ENCODE measurements around the gene OTOG.
"Not testable (repeated sequence)": the region's sequence is repeated elsewhere in the genome, so short reads cannot be mapped to it uniquely, and the experiment has no call there.

The OTOG gene

DNA sequence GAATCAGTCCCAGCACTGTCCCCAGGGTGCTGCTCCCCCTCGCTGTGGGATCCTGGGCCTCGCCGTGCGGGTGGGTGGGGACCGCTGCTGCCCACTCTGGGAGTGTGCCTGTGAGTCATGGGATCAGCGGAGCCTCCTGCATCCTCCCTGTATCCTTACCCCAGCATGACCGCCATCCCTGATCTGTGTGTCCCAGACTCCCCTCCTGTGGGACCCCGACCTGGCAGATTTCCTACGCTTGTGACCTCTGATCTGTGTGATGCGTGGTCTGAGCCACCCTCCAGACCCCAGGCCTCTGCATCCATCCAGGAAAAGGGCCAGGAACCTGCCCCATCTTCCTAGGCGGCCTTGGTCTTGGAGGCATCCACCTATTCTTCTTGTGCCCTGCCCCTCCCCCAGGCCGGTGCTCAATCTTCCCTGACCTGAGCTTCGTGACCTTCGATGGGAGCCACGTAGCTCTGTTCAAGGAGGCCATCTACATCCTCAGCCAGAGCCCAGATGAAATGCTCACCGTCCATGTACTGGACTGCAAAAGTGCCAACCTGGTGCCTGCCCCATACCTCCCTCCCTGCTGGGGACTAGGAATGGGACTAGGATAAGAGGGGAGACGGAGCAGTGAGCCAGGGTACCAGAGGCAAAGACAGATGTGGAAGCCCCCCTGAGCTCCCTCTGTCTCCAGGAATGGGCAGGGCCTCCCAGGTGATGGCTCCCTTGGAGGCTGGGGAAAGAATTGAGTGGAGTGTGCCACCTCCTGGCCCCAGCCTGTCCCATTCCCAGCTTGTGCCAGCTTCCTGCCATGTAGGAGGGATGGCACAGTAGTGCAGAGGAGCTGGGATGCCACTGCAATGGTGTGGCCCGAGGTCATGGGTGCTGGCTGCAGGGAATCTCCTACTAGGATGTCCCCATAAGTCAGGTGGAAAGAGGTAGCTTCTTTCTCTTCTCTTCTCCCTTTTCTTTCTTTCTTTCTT, 65.4 kb downstream of the OTOG start:
- no peak for FAIRE-seq

GRCh38 chr11:17613428-17613962, 66.4 kb downstream of the OTOG start:
- FAIRE-seq = no peak
- no peak for DNase-seq (ENCODE audit: insufficient read length, low spot score)

More for the DNA sequence above, 65.4 kb downstream of the OTOG start:
- DNase-seq (ENCODE audit: insufficient read length, low spot score) = no peak

DNA sequence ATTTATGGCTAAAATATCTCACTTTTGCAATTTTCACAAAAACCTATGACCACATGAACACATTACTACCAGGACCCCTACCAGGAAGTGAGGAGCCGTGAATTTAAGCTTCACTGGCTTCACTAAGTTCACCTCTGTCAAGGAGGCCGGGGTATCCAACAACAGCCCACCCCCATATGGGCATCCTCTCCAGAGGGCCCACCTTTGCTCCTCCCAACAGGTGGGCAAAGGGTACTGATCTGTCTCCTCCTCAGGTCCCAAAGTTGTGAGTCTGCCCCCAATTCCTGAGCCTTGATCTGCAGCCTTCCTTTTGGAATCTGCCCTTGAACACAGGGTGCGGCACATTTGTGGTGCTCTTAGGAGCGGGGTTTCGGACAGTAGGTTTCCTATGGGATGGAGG, 66.9 kb downstream of the OTOG start:
- DNase-seq (ENCODE audit: insufficient read length, low spot score) (no peak), FAIRE-seq (no peak)

DNA sequence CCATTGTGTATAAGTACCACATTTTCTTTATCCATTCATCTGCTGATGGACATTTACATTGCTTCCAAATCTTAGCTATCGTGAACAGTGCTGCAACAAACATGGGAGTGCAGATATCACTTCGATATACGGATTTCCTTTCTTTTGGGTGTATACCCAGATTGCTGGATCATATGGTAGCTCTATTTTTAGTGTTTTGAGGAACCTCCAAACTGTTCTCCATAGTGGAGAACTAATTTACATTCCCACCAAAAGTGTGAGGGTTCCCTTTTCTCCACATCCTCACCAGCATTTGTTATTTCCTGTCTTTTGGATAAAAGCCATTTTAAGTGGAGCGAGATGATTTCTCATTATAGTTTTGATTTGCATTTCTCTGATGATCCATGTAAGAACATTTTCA, 75.7 kb downstream of the OTOG start:
- not testable (repeated sequence) for DNase-seq (ENCODE audit: insufficient read length, low spot score); FAIRE-seq

- FAIRE-seq (no peak), DNase-seq (ENCODE audit: insufficient read length, low spot score) (no peak)
These were observed 82.1 kb downstream of the OTOG start for GRCh38 chr11:17629113-17629512.

- DNase-seq (ENCODE audit: insufficient read length, low spot score) (no peak), FAIRE-seq (no peak)
These were observed 83.9 kb downstream of the OTOG start for GRCh38 chr11:17630936-17631335.

DNA sequence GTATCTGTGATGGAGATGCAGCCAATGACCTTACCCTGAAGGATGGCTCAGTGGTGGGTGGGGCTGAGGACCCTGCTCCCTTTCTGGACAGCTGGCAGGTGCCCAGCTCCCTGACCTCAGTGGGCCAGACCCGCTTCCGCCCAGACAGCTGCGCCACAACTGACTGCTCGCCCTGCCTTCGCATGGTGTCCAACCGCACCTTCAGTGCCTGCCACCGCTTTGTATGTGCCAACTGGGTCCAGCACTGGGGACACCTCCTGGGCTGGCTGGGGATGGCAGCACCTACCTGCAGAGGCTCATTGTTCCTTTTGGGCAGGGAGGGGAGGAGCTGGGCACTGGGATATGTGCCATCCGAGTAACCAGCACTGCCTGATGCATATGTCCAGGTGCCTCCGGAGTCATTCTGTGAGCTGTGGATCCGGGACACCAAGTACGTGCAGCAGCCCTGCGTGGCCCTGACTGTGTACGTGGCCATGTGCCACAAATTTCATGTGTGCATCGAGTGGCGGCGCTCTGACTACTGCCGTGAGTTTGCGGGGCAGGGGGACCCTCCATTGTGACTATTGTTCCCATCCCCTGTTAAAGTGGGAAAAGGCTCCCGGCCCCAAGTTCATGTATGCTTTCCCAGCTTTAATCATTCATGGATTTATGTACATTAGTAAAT, 84.8 kb downstream of the OTOG start:
- DNase-seq (ENCODE audit: insufficient read length, low spot score) (no peak), FAIRE-seq (no peak)

- FAIRE-seq (no peak), DNase-seq (ENCODE audit: insufficient read length, low spot score) (no peak)
These were observed 86.4 kb downstream of the OTOG start for GRCh38 chr11:17633279-17633986.

DNA sequence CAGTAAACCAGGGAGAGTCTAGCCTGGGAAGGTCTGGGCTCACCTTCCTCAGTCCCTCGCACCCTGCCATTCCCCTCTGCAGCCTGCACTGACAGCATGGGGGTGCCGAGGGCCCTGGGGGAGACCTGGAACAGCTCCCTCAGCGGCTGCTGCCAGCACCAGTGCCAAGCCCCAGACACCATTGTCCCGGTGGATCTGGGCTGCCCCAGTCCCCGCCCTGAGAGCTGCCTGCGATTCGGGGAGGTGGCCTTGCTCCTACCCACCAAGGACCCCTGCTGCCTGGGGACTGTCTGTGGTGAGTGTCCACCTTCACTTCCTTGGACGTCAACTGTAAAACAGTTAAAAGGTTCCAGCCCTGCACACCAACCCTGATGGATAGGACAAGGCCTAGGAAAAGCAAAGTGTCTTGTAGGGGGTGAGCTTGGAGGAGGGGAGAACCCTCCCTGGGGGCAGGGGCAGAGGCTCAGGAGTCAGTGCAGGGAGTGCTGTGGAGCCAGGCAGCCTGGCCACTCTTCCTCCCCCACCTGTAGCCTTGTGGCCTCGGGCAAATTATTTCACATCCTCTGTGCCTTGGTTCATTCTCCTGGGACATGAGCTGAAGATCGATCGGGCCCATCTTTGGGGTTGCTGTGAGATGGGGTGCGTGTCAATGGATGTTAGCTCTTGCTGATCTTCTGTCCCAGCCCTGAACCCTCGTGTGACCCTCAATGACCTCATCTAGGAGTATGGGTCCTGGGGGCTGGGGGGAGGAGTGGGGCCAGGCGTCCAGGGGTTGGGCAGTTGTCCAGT, 87.1 kb downstream of the OTOG start:
- FAIRE-seq (no peak), DNase-seq (ENCODE audit: insufficient read length, low spot score) (no peak)

DNA sequence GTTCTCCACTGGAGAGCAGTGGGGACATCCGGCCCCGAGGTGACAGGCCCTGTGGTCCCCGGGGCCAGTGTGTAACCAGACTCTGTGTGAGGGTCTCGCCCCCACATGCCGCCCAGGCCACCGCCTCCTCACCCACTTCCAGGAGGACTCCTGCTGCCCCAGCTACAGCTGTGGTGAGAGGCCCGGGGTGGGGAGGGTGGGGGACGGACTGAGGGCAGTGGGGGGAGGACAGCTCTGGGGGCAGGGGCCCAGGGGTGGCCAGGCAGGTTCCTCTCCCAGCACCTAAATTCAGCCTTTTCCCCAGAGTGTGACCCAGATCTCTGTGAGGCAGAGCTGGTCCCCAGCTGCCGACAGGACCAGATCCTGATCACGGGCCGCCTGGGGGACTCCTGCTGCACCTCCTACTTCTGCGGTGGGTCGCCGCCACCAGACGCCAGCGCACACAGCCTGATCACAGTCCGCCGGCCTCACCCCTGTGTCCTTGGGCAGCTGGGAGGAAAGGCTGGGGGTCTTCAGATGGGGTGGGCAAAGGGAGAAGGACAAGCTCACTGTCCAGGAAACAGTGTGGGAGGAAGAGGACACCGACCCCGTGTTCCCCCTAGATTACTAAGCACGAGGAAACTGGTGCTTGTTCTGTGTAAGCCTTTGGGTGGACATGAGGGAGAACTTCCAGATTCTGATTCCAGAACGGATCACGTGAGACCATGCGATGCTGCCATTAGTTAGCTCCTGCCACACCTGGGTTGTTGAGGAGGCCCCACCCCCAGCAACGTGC, 87.9 kb downstream of the OTOG start:
- no peak for FAIRE-seq
- DNase-seq (ENCODE audit: insufficient read length, low spot score) = no peak

- DNase-seq (ENCODE audit: insufficient read length, low spot score) = no peak
- FAIRE-seq = no peak
These were observed 88.5 kb downstream of the OTOG start for GRCh38 chr11:17635551-17635938.

- no peak for FAIRE-seq
- no peak for DNase-seq (ENCODE audit: insufficient read length, low spot score)
These were observed 89.7 kb downstream of the OTOG start for GRCh38 chr11:17636721-17637120.

- FAIRE-seq = no peak
- no peak for DNase-seq (ENCODE audit: insufficient read length, low spot score)
These were observed 90.8 kb downstream of the OTOG start for GRCh38 chr11:17637901-17638300.

- DNase-seq (ENCODE audit: insufficient read length, low spot score) = no peak
- no peak for FAIRE-seq
These were observed 91.3 kb downstream of the OTOG start for GRCh38 chr11:17638311-17638710.

DNA sequence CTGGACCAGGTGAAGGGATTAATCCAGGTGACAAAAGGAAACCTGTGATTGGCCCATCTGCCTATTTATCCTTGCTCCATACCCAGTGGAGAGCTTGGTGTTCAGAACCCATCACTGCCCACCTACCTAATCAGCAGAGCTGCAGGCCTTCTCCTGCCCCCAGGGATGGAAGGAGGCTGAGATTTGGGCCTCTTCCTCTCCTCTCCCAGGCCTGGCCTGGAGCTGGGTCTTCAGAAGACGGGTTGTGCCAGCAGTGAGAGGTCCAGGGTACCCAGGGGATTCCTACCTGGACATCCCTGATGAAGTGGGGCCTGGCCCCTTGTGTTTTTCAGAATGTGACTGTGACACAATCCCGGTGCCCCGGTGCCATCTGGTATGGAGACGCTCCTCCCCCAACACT, 92.0 kb downstream of the OTOG start:
- FAIRE-seq = no peak

GRCh38 chr11:17639781-17640180, 92.7 kb downstream of the OTOG start:
- no peak for DNase-seq (ENCODE audit: insufficient read length, low spot score)
- no peak for FAIRE-seq

More for the DNA sequence above, 92.0 kb downstream of the OTOG start:
- DNase-seq (ENCODE audit: insufficient read length, low spot score) = no peak

DNA sequence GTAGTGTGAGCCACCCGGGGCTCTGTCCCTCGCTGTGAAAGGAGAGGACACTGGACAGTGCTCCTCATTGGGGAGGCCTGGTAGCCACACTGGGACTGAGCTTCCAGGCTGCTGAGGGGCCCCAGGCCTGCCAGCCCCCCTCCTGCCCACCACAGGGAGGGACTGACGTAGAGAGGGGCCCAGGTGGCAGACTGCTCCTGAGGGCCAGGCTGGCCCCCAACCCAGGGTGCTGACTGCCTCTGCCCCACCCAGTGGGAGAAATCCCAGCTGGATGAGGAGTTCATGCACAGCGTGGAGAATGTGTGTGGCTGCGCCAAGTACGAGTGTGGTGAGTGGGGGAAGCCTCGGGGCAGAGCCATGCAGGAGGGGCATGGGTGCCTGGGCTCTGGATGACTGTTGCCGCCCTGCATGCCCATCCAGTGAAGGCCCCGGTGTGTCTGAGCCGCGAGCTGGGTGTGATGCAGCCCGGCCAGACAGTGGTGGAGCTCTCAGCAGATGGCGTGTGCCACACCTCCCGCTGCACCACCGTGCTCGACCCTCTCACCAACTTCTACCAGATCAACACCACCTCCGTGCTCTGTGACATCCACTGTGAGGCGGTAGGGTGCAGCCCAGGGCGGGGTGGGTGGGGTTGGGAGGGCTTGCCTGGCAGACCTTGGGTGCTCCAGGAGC, 93.6 kb downstream of the OTOG start:
- DNase-seq (ENCODE audit: insufficient read length, low spot score) (no peak), FAIRE-seq (no peak)

DNA sequence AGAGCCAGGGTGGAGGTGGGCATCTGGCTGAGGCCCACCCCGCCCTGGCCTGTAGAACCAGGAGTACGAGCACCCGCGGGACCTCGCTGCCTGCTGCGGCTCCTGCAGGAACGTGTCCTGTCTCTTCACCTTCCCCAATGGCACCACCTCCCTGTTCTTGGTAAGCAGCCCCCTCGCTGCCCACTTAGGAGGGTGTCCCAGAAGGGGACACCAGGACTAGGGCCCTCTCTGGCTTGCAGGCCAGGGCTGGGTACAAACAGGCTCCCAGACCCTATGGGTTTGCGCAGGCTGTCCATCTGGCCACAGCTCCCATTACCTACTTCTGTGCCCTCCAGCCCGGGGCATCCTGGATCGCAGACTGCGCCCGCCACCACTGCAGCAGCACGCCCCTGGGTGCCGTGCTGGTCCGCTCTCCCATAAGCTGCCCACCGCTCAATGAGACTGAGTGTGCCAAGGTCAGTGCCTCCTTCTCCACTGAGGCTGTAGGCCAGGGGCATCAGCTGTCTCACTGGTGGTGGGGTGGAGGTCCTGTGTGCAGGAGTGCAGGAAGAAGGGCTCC, 94.8 kb downstream of the OTOG start:
- no peak for DNase-seq (ENCODE audit: insufficient read length, low spot score)
- no peak for FAIRE-seq

DNA sequence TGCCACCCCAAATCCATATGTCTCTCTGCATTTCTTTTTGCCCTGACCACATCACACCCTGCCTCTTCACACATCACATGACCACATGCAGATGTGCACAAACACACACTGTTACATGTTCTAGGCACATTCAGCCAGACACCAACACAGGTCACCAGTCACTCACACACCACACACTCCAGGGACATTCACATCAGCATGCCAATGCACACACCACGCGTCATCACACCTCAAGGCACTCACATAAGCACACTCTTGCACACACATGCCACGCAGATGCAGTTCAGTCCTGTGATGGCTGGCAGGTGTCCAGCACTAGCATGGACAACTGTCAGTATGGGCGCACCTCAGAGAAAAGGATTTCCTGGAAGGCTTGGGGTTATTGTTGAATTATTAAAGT, 95.3 kb downstream of the OTOG start:
- FAIRE-seq = no peak
- no peak for DNase-seq (ENCODE audit: insufficient read length, low spot score)
